GM23248 (cell line): ENCODE measurements around the gene HHIPL1.

ENCODE experiments used
- EZH2 ChIP-seq: fragments of 200-600 bp; sonication (generic); IDR thresholded peaks from 2 replicates; pipeline ENCODE4 v1.6.1; 2018; ENCODE audit warnings: antibody characterized with exemption, mild to moderate bottlenecking; ENCODE audit not compliant: insufficient read depth, poor library complexity, severe bottlenecking
- EZH2phosphoT487 ChIP-seq: fragments of 200-600 bp; sonication (generic); IDR thresholded peaks from 2 replicates; pipeline ENCODE4 v1.6.1; 2018; ENCODE audit warnings: antibody characterized with exemption, moderate library complexity, mild to moderate bottlenecking, low read depth; ENCODE audit not compliant: insufficient read depth

DNA sequence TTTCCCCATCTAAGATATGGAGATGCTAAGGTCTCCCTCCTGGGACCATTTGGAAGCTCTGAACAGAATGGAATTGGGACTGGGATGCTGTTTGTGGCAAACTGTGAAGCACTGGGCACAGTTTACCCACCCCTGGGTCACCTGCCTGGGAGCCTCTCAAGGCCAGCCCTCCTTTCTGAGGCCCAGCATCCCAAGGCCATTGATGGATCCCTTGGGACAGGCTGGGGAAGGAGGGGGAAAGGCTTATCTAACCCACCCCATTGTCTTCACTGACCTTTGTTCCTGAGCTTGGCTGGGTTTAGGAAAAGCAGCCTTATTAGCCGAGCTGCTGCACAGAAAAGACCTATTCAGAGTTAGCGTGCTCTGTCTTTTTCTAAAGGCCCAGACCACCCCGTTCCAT lies 46.2 kb upstream of the HHIPL1 start:
- TF ChIP-seq EZH2 (no peak), EZH2phosphoT487 (no peak)
